ENCODE measurements around the gene PPP1R3E.

- TF ChIP-seq CTCF (IDR thresholded peaks at IDR 0.05) (peak in 1 of 3 experiments; percentile 28), EP300 (IDR thresholded peaks at IDR 0.05) (no peak)
These were observed 16.4 kb downstream of the PPP1R3E start, which contains the start of gene HOMEZ for GRCh38 chr14:23286020-23286901.
